Adipocyte (in vitro differentiated cells): ENCODE data around the gene SGO1.
"Not testable (repeated sequence)": the region's sequence is repeated elsewhere in the genome, so short reads cannot be mapped to it uniquely, and the experiment has no call there.

Experiments used
- DNase-seq: peaks from one replicate; pipeline ENCODE4 v3.0.0-alpha.2; 2015; ENCODE audit warnings: low read depth
- H3K27me3 ChIP-seq: replicated peaks from 2 replicates; pipeline ENCODE4 v1.7.0; 2013; ENCODE audit warnings: mild to moderate bottlenecking, low read length, moderate library complexity; ENCODE audit not compliant: control insufficient read depth, insufficient read depth
- H3K36me3 ChIP-seq: 2 replicates; pipeline ENCODE4 v1.7.0; 2013; ENCODE audit warnings: low read length, mild to moderate bottlenecking, moderate library complexity; ENCODE audit not compliant: control insufficient read depth, insufficient read depth, severe bottlenecking
- H3K4me1 ChIP-seq: 2 replicates; pipeline ENCODE4 v1.7.0; 2013; ENCODE audit warnings: mild to moderate bottlenecking, low read length, moderate library complexity; ENCODE audit not compliant: control insufficient read depth, insufficient read depth
- H3K4me3 ChIP-seq: 2 replicates; pipeline ENCODE4 v1.7.0; 2013; ENCODE audit warnings: mild to moderate bottlenecking, low read length, moderate library complexity
- H3K9ac ChIP-seq: 2 replicates; pipeline ENCODE4 v1.7.0; 2013; ENCODE audit warnings: mild to moderate bottlenecking, low read length, moderate library complexity
- H3K9me3 ChIP-seq: 2 replicates; pipeline ENCODE4 v1.7.0; 2013; ENCODE audit warnings: mild to moderate bottlenecking, low read length, moderate library complexity; ENCODE audit not compliant: control insufficient read depth

The SGO1 gene

GRCh38 chr3:20185679-20186599, at the start of gene SGO1:
SGO1 (minus strand) TSS chr3:20186206; CDS start chr3:20184027, 2,179 bp downstream.
- peak; percentile 99 for DNase-seq
- Histone ChIP-seq H3K4me3 (peak within 1 kb of the TSS; percentile 97), H3K36me3 (no peaks in the 10 kb centered on the region), H3K27me3 (no peaks in the 10 kb centered on the region), H3K4me1 (peaks cover 9% of the 10 kb centered on the region), H3K9me3 (no peaks in the 10 kb centered on the region), H3K9ac (peak within 1 kb of the TSS; percentile 87)

- Histone ChIP-seq H3K9ac (no peak overlapping the region), H3K27me3 (no peaks in the 10 kb centered on the region), H3K9me3 (no peaks in the 10 kb centered on the region), H3K36me3 (no peaks in the 10 kb centered on the region), H3K4me1 (no peaks in the 10 kb centered on the region), H3K4me3 (no peak overlapping the region)
- no peak for DNase-seq
Observed at GRCh38 chr3:20235796-20236195, 49.8 kb upstream of the SGO1 start.

GRCh38 chr3:20232906-20233780, 47.1 kb upstream of the SGO1 start:
- Histone ChIP-seq H3K27me3 (no peaks in the 10 kb centered on the region), H3K4me1 (no peaks in the 10 kb centered on the region)
- no peak for DNase-seq

GRCh38 chr3:20230954-20231353, 44.9 kb upstream of the SGO1 start:
- no peak overlapping the region for H3K9ac ChIP-seq
- no peaks in the 10 kb centered on the region for H3K4me1 ChIP-seq
- H3K27me3 ChIP-seq, result no peaks in the 10 kb centered on the region
- H3K36me3 ChIP-seq, result no peaks in the 10 kb centered on the region
- no peak overlapping the region for H3K4me3 ChIP-seq
- no peak for DNase-seq
- no peaks in the 10 kb centered on the region for H3K9me3 ChIP-seq

More at GRCh38 chr3:20232906-20233780, 47.1 kb upstream of the SGO1 start:
- H3K4me3 ChIP-seq, result no peak overlapping the region
- no peaks in the 10 kb centered on the region for H3K36me3 ChIP-seq
- no peak overlapping the region for H3K9ac ChIP-seq
- H3K9me3 ChIP-seq, result no peaks in the 10 kb centered on the region

GRCh38 chr3:20225769-20226168, 39.8 kb upstream of the SGO1 start:
- Histone ChIP-seq H3K36me3 (no peaks in the 10 kb centered on the region), H3K27me3 (no peaks in the 10 kb centered on the region), H3K4me3 (no peak overlapping the region), H3K9ac (no peak overlapping the region), H3K4me1 (peaks cover 9% of the 10 kb centered on the region), H3K9me3 (no peaks in the 10 kb centered on the region)
- DNase-seq, result peak; percentile 72

GRCh38 chr3:20222274-20222673, 36.3 kb upstream of the SGO1 start:
- Histone ChIP-seq H3K4me3 (no peak overlapping the region), H3K9ac (no peak overlapping the region), H3K9me3 (no peaks in the 10 kb centered on the region), H3K36me3 (no peaks in the 10 kb centered on the region), H3K27me3 (no peaks in the 10 kb centered on the region), H3K4me1 (peaks cover 9% of the 10 kb centered on the region)
- DNase-seq, result no peak

GRCh38 chr3:20218215-20218614, 32.2 kb upstream of the SGO1 start:
- no peak overlapping the region for H3K4me3 ChIP-seq
- DNase-seq, result no peak

GRCh38 chr3:20215636-20216035, 29.6 kb upstream of the SGO1 start:
- Histone ChIP-seq H3K27me3 (no peaks in the 10 kb centered on the region), H3K9me3 (no peaks in the 10 kb centered on the region), H3K4me1 (no peaks in the 10 kb centered on the region), H3K9ac (no peak overlapping the region), H3K36me3 (no peaks in the 10 kb centered on the region), H3K4me3 (no peak overlapping the region)
- DNase-seq, result no peak

More at GRCh38 chr3:20218215-20218614, 32.2 kb upstream of the SGO1 start:
- no peaks in the 10 kb centered on the region for H3K27me3 ChIP-seq
- H3K36me3 ChIP-seq, result no peaks in the 10 kb centered on the region
- H3K9me3 ChIP-seq, result no peaks in the 10 kb centered on the region
- H3K4me1 ChIP-seq, result no peaks in the 10 kb centered on the region
- H3K9ac ChIP-seq, result no peak overlapping the region

GRCh38 chr3:20213491-20213890, 27.5 kb upstream of the SGO1 start:
- not testable (repeated sequence) for DNase-seq, H3K4me1 ChIP-seq, H3K4me3 ChIP-seq, H3K27me3 ChIP-seq, H3K9ac ChIP-seq, H3K36me3 ChIP-seq, H3K9me3 ChIP-seq

- not testable (repeated sequence) for H3K9ac ChIP-seq, H3K4me1 ChIP-seq, H3K27me3 ChIP-seq, DNase-seq, H3K9me3 ChIP-seq, H3K36me3 ChIP-seq, H3K4me3 ChIP-seq
Observed at GRCh38 chr3:20207945-20208344, 21.9 kb upstream of the SGO1 start.

- H3K4me1 ChIP-seq, H3K27me3 ChIP-seq, H3K36me3 ChIP-seq, H3K9ac ChIP-seq, H3K9me3 ChIP-seq, H3K4me3 ChIP-seq, DNase-seq: not testable (repeated sequence)
Observed at GRCh38 chr3:20205898-20206297, 19.9 kb upstream of the SGO1 start.
